ENCODE measurements around the gene SRSF7.

DNA sequence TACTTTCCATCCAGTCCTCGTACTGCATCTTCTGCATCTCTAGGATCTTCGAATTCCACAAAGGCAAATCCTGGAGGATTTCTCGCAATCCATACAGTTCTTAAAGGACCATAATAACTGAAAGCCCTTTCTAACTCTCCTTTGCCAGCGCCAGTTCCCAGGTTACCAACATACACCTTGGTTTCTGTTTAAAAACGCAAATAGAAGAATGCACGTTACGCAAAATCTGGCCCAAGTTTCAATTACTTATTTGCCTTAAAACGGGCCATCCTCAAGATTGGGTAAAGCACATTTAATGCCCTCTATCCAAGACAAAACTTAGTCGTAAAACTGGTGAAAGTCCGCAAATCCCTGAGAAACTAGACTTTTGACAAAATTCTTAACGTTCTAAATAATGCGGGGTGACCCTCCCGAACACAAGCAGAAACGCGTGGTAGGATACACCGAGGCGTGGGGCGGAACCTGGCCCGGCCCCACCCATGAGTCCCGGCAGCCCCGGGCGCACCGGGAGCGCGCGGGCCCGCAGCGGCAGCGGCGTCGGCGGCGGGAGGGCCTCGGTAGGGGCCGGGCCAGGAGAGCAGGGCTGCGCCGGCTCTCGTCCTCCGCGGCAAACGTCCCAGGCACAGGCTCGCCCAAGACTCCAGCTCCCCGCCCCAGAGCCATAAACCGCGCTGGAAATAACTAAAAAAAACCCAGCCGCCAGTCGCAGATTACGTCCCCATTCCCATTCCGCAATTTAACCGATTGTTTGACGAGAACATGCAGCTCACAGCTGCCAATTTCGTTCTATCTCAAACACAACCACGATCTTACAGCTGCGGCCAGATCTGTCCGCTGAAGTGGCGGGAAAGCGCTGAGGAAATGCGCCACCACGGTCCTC, 910 bp downstream of the SRSF7 start:
- TF ChIP-seq, protein P1, sequence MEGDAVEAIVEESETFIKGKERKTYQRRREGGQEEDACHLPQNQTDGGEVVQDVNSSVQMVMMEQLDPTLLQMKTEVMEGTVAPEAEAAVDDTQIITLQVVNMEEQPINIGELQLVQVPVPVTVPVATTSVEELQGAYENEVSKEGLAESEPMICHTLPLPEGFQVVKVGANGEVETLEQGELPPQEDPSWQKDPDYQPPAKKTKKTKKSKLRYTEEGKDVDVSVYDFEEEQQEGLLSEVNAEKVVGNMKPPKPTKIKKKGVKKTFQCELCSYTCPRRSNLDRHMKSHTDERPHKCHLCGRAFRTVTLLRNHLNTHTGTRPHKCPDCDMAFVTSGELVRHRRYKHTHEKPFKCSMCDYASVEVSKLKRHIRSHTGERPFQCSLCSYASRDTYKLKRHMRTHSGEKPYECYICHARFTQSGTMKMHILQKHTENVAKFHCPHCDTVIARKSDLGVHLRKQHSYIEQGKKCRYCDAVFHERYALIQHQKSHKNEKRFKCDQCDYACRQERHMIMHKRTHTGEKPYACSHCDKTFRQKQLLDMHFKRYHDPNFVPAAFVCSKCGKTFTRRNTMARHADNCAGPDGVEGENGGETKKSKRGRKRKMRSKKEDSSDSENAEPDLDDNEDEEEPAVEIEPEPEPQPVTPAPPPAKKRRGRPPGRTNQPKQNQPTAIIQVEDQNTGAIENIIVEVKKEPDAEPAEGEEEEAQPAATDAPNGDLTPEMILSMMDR (IDR thresholded peaks at IDR 0.05): no peak
- TF ChIP-seq POLR2A (IDR thresholded peaks at IDR 0.05): peak; percentile 59 to 74
